ENCODE data around the gene TRIM14. TPM values are rescaled to one million over a fixed set of nuclear protein-coding genes. Genes with fewer than 3 reads are reported as not detected.

TRIM14 gene
- total RNA-seq, 1 experiment from 2014 or later, result 11.9 TPM

GRCh38 chr9:98069551-98069950, 49.5 kb downstream of the TRIM14 start (continued):
- TF ChIP-seq ZNF425 (CRISPR knock-in tag; conservative IDR thresholded peaks at IDR 0.05), result no peak
- TF ChIP-seq E2F4 (CRISPR knock-in tag; IDR thresholded peaks at IDR 0.05; ENCODE audit: borderline replicate concordance, low read depth), result no peak
- no peak for TF ChIP-seq TCF7 (CRISPR knock-in tag; IDR thresholded peaks at IDR 0.05; ENCODE audit: low read depth)
- TF ChIP-seq ZNF532 (CRISPR knock-in tag; IDR thresholded peaks at IDR 0.05; ENCODE audit: borderline replicate concordance), result no peak
- no peak for TF ChIP-seq SMAD3 (CRISPR knock-in tag; IDR thresholded peaks at IDR 0.05; ENCODE audit: borderline replicate concordance)
- TF ChIP-seq ZMAT4 (CRISPR knock-in tag; IDR thresholded peaks at IDR 0.05), result no peak
- TF ChIP-seq HMGA2 (CRISPR knock-in tag; IDR thresholded peaks at IDR 0.05), result no peak
- no peak for TF ChIP-seq ZNF232 (CRISPR knock-in tag; IDR thresholded peaks at IDR 0.05)
- no peak for TF ChIP-seq AFF4 (CRISPR knock-in tag; IDR thresholded peaks at IDR 0.05; ENCODE audit: borderline replicate concordance)

- DNase-seq (ENCODE audit: low spot score), result no peak
- Mint-ChIP-seq H3K4me1 (no peaks in the 10 kb centered on the region), H3K27me3 (ENCODE audit: low read depth) (no peaks in the 10 kb centered on the region), H3K9me3 (no peaks in the 10 kb centered on the region), H3K4me3 (no peak overlapping the region), H3K36me3 (peaks cover 34% of the 10 kb centered on the region), H3K27ac (no peak overlapping the region)
- ATAC-seq, result no peak
- ChIA-PET POLR2A (interaction anchor here (0.7 kb wide), 1 partner anchor 97 kb away, joined by 5 read pairs; no protein-coding TSS in a partner anchor), CTCF (no interaction called here)
- TF ChIP-seq TEAD4 (CRISPR knock-in tag; IDR thresholded peaks at IDR 0.05) (no peak), ZNF219 (CRISPR knock-in tag; IDR thresholded peaks at IDR 0.05; ENCODE audit: borderline replicate concordance) (no peak), CDX4 (CRISPR knock-in tag; IDR thresholded peaks at IDR 0.05; ENCODE audit: borderline replicate concordance) (no peak), ZNF232 (CRISPR knock-in tag; IDR thresholded peaks at IDR 0.05) (no peak), ARID4B (CRISPR knock-in tag; IDR thresholded peaks at IDR 0.05; ENCODE audit: borderline replicate concordance) (no peak), ZNF416 (CRISPR knock-in tag; IDR thresholded peaks at IDR 0.05) (no peak), GRHL2 (CRISPR knock-in tag; IDR thresholded peaks at IDR 0.05; ENCODE audit: insufficient replicate concordance, severe bottlenecking) (no peak)
These were observed 51.8 kb downstream of the TRIM14 start for GRCh38 chr9:98067184-98067583.

All from WTC11 (cell line).